ENCODE data around the gene ATF2.

ATF2 gene

GRCh38 chr2:175074478-175074877 lies 93.5 kb downstream of the ATF2 start:
- no peak for DNase-seq

- DNase-seq, result no peak
These were observed 99.5 kb downstream of the ATF2 start for GRCh38 chr2:175068534-175068933.

GRCh38 chr2:175066411-175066810 lies 101.6 kb downstream of the ATF2 start:
- no peak for DNase-seq

- DNase-seq, result no peak
These were observed 103.2 kb downstream of the ATF2 start for GRCh38 chr2:175064797-175065196.

- DNase-seq, result no peak
These were observed 104.3 kb downstream of the ATF2 start for GRCh38 chr2:175063741-175064140.

GRCh38 chr2:175062787-175063585 lies 105.0 kb downstream of the ATF2 start:
- DNase-seq, result no peak

- no peak for DNase-seq
These were observed 110.8 kb downstream of the ATF2 start for GRCh38 chr2:175057078-175057685.

GRCh38 chr2:175055993-175056392 lies 112.0 kb downstream of the ATF2 start:
- DNase-seq, result no peak

GRCh38 chr2:175054340-175054739 lies 113.7 kb downstream of the ATF2 start:
- no peak for DNase-seq

GRCh38 chr2:175049661-175050060 lies 118.3 kb downstream of the ATF2 start:
- DNase-seq, result no peak

- DNase-seq, result no peak
These were observed 119.7 kb downstream of the ATF2 start for GRCh38 chr2:175048275-175048674.

- no peak for DNase-seq
These were observed 128.5 kb downstream of the ATF2 start for GRCh38 chr2:175039490-175039889.

GRCh38 chr2:175039031-175039430 lies 129.0 kb downstream of the ATF2 start:
- DNase-seq, result no peak

- DNase-seq, result no peak
These were observed 130.1 kb downstream of the ATF2 start for GRCh38 chr2:175037941-175038340.

GRCh38 chr2:175036582-175037018 lies 131.4 kb downstream of the ATF2 start:
- DNase-seq, result no peak

- DNase-seq, result no peak
These were observed 132.2 kb downstream of the ATF2 start for GRCh38 chr2:175035806-175036205.

GRCh38 chr2:175034716-175035115 lies 133.3 kb downstream of the ATF2 start:
- no peak for DNase-seq

- DNase-seq, result peak; percentile 8
These were observed 137.4 kb downstream of the ATF2 start for GRCh38 chr2:175030380-175031271.

GRCh38 chr2:175027755-175028154 lies 140.2 kb downstream of the ATF2 start:
- peak; percentile 46 for DNase-seq

- DNase-seq, result no peak
These were observed 141.6 kb downstream of the ATF2 start for GRCh38 chr2:175026385-175026784.

GRCh38 chr2:175025946-175026345 lies 142.1 kb downstream of the ATF2 start:
- DNase-seq, result no peak

GRCh38 chr2:175025233-175025632 lies 142.8 kb downstream of the ATF2 start:
- DNase-seq, result no peak

GRCh38 chr2:175022923-175023322 lies 145.1 kb downstream of the ATF2 start:
- no peak for DNase-seq
